Measurements from ENCODE around the gene F2RL1. TPM values are rescaled to one million over a fixed set of nuclear protein-coding genes. Genes with fewer than 3 reads are reported as not detected.
A peak's percentile ranks its signal among the peaks of the same experiment; 100 is the strongest.
"Not testable (repeated sequence)": the region's sequence is repeated elsewhere in the genome, so short reads cannot be mapped to it uniquely, and the experiment has no call there.

The F2RL1 gene
- total RNA-seq, 1 donor from 2014 or later: 0.73 TPM

DNA sequence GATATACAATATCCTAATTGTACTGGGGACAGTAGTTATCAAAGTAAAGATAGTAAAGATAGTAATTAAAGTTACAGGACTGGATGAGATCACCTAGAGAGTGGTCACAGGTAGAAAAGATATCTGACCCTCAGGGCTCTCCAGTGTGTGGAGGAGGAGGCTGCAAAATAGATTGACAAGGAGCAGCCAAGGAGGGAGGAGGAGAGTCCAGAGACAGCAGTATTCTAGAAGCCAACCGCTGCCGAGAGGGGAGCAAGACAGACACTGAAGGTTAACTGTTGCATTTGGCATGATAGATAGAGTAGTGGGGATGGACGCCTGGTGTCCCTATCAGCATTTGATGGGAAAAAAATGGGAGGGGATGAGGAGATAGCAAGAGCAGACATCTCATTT is 17.0 kb upstream of the F2RL1 start:
- ATAC-seq (peak; percentile 22), DNase-seq (ENCODE audit: missing footprints) (no peak)
- intact Hi-C loops (cut with DNase I): no loop called here

DNA sequence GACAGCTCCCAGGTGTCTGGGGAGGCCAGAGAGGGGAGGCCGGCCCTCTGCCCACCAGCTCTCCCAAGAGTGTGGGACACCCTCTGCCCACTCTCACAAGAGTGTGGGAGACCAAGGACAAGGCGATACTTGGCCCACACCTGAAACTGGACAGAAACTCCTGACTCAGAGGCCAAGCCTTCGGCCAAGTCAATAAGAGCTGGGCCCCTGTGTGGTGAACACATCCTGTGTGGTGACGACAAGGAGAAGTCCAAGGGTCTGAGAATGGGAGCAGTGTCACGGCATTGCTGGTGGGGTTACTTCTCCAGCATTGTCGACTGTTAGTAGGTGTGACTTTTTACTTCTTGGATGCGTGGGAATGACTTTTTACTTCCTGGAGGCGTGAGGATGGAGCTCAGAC is 14.6 kb upstream of the F2RL1 start:
- intact Hi-C loops (cut with DNase I): no loop called here
- ATAC-seq: no peak
- no peak for DNase-seq (ENCODE audit: missing footprints)

DNA sequence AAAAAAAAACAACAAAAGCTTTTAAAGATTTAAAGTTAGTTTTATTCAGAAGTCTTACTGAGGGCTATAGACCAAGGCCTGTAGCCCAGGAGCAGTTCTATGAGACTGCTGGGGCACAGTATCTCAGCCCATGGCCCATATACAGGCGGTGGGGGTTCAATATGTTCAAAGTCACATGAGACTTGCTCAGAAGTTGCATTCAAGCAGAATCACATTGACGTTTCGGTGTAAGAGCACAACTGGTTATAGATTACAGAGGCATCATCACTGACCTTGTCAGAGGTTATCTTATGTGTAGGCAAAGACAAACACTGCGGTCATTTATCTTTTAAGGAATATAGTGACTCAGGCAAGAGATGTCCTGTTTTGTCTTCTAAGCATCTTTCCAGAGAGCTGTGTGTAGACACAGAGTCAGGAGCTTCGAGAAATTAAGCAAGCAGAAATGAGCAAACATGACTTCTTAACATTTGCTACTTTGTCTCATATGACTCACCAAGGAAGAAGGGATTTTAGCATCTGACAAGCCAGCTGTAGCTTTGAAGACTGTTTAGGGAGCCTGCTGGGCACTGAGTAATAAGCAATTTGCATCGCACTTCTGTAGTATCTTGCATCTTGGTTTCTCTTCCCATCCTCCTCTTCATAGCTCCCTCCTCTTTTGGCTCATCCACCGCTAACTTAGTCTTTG is 12.9 kb upstream of the F2RL1 start:
- intact Hi-C loops (cut with DNase I): no loop called here
- ATAC-seq (peak; percentile 14), DNase-seq (ENCODE audit: missing footprints) (no peak)

DNA sequence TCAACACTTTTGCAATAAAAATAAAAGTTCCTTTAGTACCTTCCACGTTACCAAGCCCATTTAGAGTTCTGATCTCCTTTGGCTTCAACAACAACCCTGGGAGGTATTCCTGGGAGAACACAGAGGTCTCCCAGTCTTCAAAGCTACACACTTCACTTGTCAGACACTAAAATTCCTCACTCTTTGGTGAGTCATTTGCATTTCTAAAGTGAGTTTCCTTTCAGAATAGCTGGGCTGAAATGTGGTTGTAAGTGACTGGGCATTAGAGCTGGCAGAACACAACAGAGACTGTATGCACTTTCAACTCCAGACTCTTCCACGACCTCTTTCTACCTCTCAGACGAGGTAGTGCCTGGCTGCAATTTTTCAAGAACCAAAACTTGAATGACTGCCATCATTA is 11.5 kb upstream of the F2RL1 start:
- intact Hi-C loops (cut with DNase I): no loop called here
- no peak for DNase-seq (ENCODE audit: missing footprints)
- no peak for ATAC-seq

DNA sequence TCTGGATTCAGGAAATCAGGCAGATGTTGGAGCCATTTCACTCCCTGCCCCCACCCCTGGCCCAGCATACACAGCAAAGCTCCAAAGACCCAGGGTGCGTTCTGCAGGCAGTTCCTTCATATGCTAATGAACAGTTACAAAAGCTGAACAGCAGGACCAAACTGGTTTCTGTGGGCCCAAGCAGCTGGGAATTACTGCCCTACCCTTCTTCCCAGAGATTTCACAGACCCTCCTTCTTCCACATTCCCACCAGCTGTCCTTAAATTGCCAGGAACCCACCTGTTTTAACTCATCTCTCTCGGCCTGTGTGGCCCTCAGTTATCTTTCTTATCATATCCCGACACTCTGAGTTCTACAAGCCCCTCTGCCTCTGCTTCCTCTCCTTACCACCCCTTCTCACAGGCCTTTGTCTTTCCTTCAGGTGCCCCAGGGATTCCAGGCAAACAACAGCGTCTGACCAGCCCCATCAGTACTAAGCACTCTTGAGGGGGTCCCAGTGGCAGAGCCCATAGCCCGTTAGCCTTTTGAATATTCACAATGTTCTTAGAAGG is 10.6 kb upstream of the F2RL1 start:
- intact Hi-C loops (cut with DNase I): no loop called here
- ATAC-seq (no peak), DNase-seq (ENCODE audit: missing footprints) (no peak)

GRCh38 chr5:76809141-76809540 is 9.7 kb upstream of the F2RL1 start:
- intact Hi-C loops (cut with DNase I): no loop called here

GRCh38 chr5:76810236-76810635 is 8.6 kb upstream of the F2RL1 start:
- intact Hi-C loops (cut with DNase I): no loop called here
- DNase-seq (ENCODE audit: missing footprints) (no peak), ATAC-seq (no peak)

More at GRCh38 chr5:76809141-76809540, 9.7 kb upstream of the F2RL1 start:
- ATAC-seq (no peak), DNase-seq (ENCODE audit: missing footprints) (no peak)

- intact Hi-C loops (cut with DNase I): no loop called here
- DNase-seq (ENCODE audit: missing footprints): no peak
- no peak for ATAC-seq
These were observed 7.6 kb upstream of the F2RL1 start for GRCh38 chr5:76811214-76811613.

DNA sequence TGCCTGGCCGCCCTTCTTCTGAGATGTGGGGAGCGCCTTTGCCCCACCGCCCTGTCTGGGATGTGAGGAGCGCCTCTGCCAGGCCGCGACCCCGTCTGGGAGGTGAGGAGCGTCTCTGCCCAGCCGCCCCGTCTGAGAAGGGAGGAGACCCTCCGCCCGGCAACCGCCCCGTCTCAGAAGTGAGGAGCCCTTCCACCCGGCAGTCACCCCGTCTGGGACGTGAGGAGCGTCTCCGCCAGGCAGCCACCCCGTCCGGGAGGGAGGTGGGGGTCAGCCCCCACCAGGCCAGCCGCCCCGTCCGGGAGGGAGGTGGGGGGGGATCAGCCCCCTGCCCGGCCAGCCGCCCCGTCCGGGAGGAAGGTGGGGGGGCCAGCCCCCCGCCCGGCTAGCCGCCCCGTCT is 6.6 kb upstream of the F2RL1 start:
- not testable (repeated sequence) for DNase-seq (ENCODE audit: missing footprints); ATAC-seq

DNA sequence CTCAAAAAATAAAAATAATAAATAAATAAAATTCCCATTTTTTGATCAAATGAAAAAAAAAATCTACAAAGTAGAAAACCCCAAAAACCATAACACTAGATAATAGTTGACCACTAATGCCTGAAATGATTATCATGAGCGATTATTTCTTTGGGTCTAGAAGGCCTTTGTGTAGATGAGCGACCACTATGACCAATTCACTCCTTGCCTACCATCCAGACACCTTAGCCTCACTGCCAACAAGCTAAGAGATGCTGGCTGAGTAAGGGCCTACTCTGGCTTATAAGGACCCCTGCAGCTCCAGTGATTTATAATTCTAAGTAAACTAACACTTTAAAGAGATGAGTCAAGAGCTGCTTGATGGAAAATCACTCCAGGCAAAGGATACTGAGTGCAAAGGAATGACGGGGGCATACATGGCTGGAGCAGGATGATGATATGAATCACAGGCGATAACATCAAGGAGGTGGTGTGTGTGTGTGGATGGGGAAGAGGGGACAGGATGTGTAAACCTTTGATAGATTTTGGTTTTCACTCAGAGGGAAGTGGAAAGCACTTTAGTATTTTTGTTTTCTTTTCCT is 4.8 kb upstream of the F2RL1 start:
- intact Hi-C loops (cut with DNase I): no loop called here
- ATAC-seq: no peak

More for the DNA sequence above, 6.6 kb upstream of the F2RL1 start:
- intact Hi-C loops (cut with DNase I): not testable (repeated sequence)

GRCh38 chr5:76816110-76816831 is 2.6 kb upstream of the F2RL1 start:
- no peak for ATAC-seq
- DNase-seq (ENCODE audit: missing footprints): no peak
- intact Hi-C loops (cut with DNase I): no loop called here

More for the DNA sequence above, 4.8 kb upstream of the F2RL1 start:
- DNase-seq (ENCODE audit: missing footprints): no peak

GRCh38 chr5:76819851-76820525 is 1.2 kb downstream of the F2RL1 start:
- ATAC-seq (peak; percentile 36), DNase-seq (ENCODE audit: missing footprints) (no peak)
- intact Hi-C loops (cut with DNase I): no loop called here

GRCh38 chr5:76820526-76820890 is 1.7 kb downstream of the F2RL1 start:
- intact Hi-C loops (cut with DNase I): no loop called here
- no peak for ATAC-seq
- no peak for DNase-seq (ENCODE audit: missing footprints)

DNA sequence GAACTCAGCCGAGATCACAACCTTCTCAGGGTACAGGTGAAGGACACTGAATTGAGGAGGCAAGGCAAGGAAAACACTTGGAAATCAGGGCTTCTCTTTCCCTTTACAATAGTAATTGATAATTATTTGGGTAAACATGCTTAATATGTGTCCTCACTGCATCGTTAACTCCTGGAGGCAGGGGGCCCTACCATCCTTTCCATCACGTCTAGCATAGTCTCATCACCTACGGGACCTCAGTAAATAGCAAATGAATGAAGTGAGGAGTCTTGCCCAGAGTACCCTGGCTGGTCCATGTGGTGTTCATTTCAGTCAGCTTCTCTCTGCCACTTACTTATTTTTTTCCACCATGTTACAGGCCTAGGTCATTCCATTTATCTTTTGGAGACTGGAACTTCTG is 2.3 kb downstream of the F2RL1 start:
- intact Hi-C loops (cut with DNase I): no loop called here
- ATAC-seq: no peak
- no peak for DNase-seq (ENCODE audit: missing footprints)

DNA sequence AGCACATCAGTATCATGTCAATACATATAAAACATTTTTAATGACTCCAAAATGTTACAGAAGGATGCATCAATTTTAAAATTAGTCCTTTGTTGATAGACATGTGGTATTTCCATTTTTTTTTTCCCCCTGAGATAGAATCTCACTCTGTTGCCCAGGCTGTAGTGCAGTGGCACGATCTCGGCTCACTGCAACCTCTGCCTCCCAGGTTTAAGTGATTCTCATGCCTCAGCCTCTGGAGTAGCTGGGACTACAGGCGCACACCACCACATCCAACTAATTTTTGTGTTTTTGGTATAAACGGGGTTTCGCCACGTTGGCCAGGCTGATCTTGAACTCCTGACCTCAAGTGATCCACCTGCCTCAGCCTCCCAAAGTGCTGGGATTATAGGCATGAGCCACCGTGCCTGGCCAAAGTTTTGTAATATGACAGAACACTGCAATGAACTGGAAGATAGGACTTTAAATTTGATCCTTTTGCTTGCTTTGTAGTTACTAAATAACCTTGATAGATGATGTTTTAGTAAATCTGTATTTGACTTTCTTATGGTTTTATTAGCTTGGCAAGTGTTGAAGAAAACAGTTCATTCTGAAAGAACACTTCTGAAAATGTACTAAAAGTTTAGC is 3.4 kb downstream of the F2RL1 start:
- ATAC-seq; intact Hi-C loops (cut with DNase I); DNase-seq (ENCODE audit: missing footprints): not testable (repeated sequence)

- ATAC-seq; intact Hi-C loops (cut with DNase I); DNase-seq (ENCODE audit: missing footprints): not testable (repeated sequence)
These were observed 7.6 kb downstream of the F2RL1 start for GRCh38 chr5:76826416-76826815.

DNA sequence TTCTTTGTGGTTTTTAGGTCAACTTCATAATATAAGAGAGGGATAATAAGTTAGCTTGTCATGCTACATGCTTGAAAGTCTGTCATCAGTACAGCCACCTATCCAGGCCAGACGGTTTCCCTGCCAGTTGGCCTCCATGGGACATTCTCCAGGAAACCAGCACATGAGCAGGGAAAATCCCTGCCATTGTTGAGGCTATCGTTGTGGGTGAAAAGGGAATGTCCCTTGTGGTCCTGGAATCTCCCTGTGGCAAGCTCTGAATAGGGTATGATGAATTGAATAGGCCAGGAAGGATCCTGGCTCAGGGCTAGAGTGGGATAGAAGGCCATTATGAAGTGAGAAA is 12.3 kb downstream of the F2RL1 start:
- intact Hi-C loops (cut with DNase I): no loop called here
- DNase-seq (ENCODE audit: missing footprints): no peak
- ATAC-seq: no peak

DNA sequence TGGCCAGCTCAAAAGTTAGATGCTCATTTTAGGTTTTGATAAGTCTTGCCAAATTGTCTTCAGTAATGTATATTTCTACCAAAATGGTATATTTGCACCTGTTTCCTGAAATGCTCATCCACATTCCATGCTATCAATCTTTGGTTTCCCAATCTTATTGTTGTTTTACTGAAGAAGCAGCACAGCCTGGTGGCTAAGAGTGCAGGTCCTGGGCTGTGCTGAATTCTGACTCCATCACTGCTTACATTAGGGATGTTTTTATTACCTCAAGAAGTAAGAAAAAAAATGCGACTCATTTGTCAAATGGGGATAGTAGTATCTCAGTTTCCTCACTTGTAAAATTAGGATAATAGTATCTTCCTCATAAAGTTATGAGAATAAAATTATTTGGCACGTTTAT is 17.4 kb downstream of the F2RL1 start:
- intact Hi-C loops (cut with DNase I): no loop called here
- no peak for DNase-seq (ENCODE audit: missing footprints)
- no peak for ATAC-seq

DNA sequence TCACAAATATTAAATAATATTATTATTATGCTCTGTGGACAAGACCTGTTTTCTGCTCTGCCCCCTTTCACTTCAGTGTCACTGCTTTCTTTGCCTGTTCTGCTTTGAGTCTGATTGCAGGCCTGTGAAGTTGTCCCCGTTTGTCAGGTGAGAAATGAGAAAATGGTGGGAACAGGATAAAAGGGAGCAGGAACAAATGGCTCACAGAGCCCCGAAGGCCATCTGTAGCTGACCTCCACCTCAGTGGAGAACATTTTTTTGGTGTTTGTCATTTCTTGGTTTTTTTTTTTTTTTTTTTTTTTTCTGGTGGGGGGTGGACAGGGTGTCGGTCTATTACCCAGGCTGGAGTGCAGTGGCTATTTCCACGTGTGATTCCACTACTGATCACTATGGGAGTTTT is 17.8 kb downstream of the F2RL1 start:
- intact Hi-C loops (cut with DNase I): no loop called here
- DNase-seq (ENCODE audit: missing footprints) (no peak), ATAC-seq (no peak)

Measured in Right ventricle myocardium inferior (tissue), 1 donor.